Right renal pelvis (tissue), 4 donors: ENCODE results near the gene SNAP91. TPM values are rescaled to one million over a fixed set of nuclear protein-coding genes. Genes with fewer than 3 reads are reported as not detected.
"Not testable (repeated sequence)": the region's sequence is repeated elsewhere in the genome, so short reads cannot be mapped to it uniquely, and the experiment has no call there.

Experiments
- DNase-seq, 4 donors: peaks; one replicate each; pipeline ENCODE4 v3.0.0-alpha.2; 2013; ENCODE audit warnings: low read depth in 4 of 4, low spot score in 3 of 4, missing footprints in 1 of 4
- polyA plus RNA-seq, 4 donors: library from polyadenylated mRNA; unstranded; fragments of 120-200 nt; gene quantifications; one replicate each; pipeline ENCODE4 v1.2.1, GENCODE V29; 2013; ENCODE audit not compliant: insufficient read length in 4 of 4

SNAP91 gene
- 1 to 10 TPM in 1 of 4 donors, under 1 TPM in 3; 0.65 to 1.0 (median 0.83) TPM for polyA plus RNA-seq

- DNase-seq = peak in 2 of 4 donors; percentile 14 to 15
These were observed at the start of gene SNAP91 for GRCh38 chr6:83708970-83709747. TSS of gene SNAP91 (minus strand) at chr6:83709101. CDS start at chr6:83707927, 1,174 bp downstream.

GRCh38 chr6:83758533-83758932, 49.6 kb upstream of the SNAP91 start:
- DNase-seq = no peak

DNA sequence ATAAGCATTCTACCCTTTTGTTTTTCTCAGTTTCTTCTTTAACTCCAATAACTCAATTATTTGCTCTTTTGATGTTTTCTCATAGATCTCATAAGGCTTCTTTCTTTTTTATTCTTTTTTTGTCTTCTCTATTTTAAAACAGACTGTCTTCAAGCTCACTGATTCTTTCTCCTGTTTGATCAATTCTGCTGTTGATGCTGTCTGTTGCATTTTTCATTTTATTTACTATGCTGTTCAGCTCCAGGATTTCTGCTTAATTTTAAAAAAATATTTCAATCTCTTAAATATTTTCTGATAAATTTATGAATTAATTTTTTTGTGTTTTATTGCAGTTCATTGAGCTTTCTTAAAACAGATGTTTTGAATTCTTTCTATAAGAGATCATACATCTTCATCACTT, 48.1 kb upstream of the SNAP91 start:
- DNase-seq = no peak

- DNase-seq = no peak
These were observed 47.7 kb upstream of the SNAP91 start for GRCh38 chr6:83756565-83756964.

GRCh38 chr6:83752375-83752774, 43.5 kb upstream of the SNAP91 start:
- DNase-seq = not testable (repeated sequence)

DNA sequence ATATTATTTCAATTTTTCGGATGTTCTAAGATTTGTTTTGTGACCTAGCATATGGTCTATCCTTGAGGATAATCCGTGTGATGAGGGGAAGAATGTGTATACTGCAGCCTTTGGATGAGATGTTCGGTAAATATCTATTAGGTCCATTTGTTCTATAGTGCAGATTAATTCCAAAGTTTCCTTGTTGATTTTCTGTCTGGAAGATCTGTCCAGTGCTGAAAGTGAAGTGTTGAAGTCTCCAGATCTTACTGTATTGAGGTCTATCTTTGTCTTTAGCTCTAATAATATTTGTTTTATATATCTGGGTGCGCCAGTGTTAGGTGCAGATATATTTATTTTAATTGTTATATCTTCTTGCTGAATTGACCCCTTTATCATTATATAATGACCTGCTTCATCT, 32.2 kb upstream of the SNAP91 start:
- no peak for DNase-seq

- no peak for DNase-seq
These were observed 26.6 kb upstream of the SNAP91 start for GRCh38 chr6:83735461-83735860.

DNA sequence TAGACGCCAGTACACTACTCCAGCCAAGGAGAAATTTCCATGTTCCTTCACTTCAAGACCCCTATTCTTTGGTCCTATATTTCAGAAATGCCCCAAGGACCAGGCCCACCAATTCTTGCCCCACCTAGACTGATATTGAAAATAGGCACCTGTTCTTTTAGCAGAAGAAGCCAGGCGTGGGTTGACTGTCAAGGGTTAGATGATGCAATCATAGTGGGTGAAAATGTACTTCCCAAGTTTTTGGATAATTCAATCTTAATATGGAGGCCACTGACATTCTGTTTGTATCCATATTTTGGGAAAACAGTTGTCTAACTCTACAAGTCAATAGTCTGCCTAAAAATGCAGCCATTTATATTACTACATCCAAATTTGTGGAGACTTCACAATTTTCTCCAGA, 21.0 kb upstream of the SNAP91 start:
- no peak for DNase-seq

DNA sequence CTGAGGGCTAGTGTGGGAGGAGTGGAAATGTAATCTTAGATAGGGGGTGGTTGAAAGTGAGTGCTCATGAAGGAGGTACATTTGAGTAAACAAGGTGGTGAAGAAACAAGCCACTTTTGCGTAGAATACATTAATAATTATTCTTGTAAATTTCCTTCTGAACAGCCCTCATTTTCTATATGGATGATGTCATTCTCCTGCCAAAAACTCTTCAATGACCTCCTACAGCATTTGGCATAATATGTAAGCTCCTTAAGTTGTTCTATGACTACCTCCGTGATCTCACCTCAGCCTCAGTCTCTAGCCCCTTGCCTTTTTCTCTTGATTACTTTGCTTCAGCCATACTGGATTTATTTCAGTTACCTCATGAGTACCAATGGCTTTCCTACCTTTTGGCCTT, 14.0 kb upstream of the SNAP91 start:
- no peak for DNase-seq

DNA sequence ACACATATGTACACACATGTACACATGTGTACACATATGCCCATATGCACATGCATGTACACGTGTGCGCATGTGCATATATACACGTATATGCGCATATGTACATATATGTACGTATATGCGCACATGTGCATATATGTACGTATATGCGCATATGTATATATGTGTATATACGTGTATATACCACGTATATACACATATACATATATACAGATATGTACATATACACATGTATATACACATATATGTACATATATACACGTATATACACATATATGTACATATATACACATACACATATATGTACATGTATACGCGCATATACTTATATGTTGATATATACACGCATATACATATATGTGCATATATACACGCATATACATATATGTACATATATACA, 8.9 kb upstream of the SNAP91 start:
- DNase-seq = no peak

- no peak for DNase-seq
These were observed 3.1 kb upstream of the SNAP91 start for GRCh38 chr6:83711958-83712357.

DNA sequence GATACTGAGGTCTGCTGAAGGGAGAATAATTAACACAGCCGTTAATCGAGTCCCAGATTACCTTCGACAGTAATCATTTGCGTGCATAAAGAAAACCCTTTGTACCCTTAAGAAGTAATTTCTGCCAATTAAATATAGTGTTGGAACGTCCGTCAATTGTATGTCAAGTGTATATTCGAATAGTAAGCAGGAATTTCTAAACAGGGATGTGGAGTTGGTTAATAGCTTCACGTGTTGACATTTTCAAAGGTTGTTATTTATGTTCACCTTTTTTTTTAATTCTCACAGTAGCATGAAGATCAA, 798 bp upstream of the SNAP91 start:
- DNase-seq = no peak

DNA sequence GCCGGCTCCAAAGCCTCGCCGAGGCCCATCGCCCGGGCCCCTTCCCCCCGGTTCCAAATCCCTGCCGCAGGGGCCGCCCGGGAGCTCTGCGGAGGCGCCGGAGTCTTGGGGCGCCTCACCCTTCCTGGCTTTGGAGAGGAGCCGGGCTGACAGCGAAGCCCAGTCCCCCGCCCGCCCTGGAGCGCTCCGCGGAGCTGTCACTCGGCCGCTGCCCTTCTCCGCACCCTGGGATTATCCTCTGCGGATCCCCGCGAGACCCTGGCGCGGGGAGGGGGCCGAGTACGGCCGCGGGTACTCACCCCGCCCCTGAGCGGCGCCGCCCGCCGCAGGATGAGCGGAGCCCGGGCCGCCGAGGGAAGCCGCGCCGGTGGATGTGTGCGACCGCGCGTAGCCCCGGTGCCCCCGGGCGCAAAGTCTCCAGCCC, 343 bp downstream of the SNAP91 start:
- DNase-seq = peak in 1 of 4 donors; percentile 5

DNA sequence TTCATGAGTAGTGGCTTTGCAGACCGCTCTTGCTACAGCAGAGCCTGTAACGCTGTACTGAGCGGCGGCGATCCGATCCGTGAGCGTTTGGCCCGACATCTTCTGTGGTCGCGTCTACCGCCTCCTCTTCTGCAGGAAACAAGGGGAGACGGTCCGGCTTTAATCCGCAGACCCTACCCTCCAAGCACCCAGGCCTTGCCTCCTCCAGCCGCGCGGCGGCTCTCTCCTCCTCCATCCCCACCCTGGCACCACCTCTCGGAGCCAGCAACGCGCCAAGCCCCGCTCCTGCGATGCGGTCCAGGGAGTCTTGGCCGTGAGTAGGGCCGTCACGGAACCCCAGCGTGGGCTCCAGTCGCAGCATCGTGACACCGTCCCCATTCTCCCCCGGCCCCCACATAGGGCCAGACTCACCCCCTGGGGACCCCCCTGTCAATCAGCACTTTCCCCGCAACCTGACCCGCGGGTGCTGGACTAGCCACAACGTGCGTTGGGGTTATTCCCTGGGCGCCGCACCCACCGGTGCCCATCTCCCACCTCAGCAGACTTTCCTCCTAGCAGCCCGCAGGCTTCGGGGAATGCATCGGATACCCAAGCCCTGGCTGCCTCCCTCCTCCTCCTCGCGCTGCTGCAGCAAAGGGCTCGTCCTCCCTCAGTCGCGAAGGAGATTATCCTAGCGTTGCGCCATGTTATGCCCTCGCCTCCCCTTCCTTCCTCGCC, 914 bp downstream of the SNAP91 start:
- peak in 1 of 4 donors; percentile 2 for DNase-seq

DNA sequence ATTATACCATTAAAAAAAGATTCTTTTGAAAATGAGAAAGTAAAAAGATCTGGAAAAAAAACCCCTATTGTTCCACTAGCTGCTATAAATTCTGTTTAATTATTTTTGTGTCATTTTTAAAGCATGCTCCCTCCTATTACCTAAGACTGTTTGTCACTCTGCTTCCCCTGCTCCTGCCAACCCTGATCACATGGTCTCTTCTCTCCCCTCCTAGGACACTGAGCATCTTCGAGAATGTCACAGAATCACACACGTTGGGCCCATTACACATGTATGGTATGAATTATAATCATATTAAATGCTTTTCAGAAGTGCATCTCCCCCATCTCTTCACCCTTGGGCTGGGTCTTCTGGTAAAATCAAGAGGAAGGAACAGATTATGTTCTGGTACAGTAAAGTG, 6.2 kb downstream of the SNAP91 start:
- no peak for DNase-seq

GRCh38 chr6:83702077-83702476, 6.8 kb downstream of the SNAP91 start:
- no peak for DNase-seq

DNA sequence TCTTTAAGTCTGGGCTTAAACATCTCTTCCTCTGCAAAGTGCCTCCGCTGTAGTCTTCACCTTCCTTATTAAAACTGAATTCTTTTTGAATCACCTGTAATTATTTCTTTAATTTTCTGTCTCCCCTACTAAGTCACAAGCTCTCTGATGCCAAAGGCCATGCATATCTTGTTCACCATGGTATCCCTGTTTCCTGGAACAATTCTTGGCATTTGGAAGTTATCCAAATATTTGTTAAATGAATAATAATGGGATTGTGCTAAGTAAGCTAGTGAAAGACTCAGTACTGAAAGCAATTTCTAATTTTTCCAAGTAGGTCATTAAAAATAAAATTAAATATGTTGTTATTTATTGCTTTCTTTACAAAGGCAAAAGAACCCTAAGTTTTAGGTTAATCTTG, 12.2 kb downstream of the SNAP91 start:
- no peak for DNase-seq

DNA sequence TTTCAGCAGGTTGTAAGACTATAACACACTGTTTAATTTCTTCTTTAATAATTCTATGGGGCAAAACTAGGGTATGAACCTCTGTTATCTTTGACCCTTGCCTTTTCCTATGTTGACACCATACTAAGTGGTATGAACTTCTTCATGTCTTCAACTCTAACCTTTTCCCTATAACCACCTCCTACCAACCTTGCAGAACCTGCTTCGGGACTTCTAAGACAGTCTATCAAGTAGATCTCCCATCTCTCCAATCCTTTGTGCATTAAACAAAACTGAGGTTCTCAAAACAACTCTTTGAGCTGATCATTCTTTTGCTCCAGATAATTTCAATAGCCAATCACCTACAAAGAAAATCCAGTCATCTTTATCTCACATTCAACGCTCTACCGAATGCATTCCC, 23.4 kb downstream of the SNAP91 start:
- no peak for DNase-seq

DNA sequence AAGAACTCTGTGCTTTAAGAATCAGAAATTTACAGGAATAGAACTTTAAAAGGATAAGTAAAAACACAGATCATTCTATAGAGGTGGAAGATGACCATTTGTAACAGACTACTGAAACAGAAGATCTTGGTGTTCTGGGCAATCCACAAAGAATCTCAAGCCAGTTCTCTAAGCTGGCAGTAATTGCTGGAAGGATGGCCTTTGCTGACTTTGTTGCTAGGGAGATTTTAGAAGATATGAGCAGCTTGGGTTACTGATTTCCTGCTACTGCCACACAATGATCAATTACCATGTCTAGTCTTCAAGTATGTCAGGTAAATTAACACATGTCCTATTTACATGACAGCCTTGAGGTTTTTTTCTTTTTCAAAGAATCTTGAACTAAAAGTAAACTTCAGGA, 31.1 kb downstream of the SNAP91 start:
- no peak for DNase-seq

DNA sequence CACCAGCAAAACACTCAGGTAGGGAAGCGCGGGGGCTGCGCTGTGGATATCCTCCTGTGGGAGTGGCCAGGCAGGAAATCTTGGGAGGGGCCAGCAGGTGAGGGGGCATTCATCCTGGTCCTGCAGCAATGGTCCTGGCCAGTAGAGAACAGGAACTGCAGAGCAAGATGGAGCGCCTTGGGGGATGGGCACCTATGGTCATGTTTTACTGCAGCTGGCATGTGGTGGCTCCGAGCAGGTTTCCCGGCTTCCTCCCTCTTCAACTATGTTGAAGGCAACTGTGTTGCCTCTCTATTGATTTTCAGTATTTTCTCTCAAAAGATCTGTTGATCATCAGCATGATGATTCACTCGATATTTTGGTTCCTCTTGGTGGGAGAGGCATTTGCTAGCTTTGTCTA, 70.9 kb downstream of the SNAP91 start:
- no peak for DNase-seq

- no peak for DNase-seq
These were observed 72.1 kb downstream of the SNAP91 start for GRCh38 chr6:83636800-83637199.

GRCh38 chr6:83633609-83634008, 75.3 kb downstream of the SNAP91 start:
- no peak for DNase-seq
